Measurements from ENCODE around the gene GLCCI1. TPM values are rescaled to one million over a fixed set of nuclear protein-coding genes. Genes with fewer than 3 reads are reported as not detected.

The GLCCI1 gene
- total RNA-seq, 1 donor from 2014 or later: 4.4 TPM

DNA sequence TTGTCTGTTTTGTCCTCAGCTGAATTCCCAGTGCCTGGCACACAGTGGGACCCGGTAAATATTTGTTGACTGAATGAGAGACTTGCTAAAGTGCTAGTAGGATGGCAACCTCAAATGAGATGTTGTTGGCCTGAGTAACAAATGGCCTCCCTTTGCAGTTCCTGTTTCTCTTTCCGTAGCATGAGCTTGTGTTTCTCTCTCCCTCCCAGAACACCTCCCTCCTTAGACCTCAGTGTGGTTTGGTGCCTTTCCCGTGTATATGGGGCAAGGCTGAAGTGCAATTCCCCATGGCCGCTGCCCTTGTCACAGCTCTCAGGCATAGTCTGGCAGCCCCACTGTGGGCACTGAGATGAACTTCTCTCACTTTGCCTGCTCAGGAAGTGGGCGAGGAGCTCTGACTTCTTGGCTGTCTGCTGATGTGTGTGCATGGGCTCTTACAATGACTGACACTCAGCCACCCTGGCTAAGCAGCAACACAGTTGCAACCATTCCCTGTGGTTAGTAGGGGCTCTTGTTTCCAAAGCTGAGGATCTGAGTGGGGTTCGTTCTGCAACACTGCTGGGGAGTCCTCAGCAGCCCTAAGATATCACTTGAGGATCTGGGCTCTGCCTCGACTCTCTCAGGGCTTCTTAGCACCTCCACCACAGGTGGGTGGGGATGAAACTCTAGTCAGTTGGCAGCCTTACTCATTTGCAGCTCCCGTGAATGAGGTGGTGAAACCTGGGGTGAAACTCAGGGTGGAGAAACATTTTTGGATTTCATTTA lies 157.3 kb downstream of the GLCCI1 start:
- DNase-seq (ENCODE audit: low spot score) (no peak), ATAC-seq (peak; percentile 44)

DNA sequence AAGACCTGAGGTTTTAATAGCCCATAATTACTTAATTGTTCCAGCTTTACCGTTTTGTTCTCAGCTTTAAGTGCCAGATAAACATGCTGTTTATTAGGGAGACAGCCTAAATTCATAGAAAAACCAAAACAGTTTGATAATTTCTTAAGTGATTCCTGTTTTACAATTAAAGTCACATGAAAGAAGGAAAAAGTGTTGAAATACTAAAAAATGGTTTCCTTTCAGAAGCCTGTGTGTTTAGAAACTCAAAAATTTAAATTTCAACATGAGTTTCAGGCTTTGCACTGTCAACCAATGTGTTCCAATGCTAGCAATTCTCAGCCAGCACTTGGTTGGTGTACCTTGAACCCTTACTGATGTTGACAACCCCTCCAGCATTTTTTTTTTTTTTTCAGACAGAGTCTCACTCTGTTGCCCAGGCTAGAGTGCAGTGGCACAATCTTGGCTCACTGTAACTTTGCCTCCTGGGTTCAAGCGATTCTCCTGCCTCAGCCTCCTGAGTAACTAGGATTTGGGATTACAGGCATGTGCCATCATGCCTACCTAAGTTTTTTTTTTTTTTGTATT lies 158.1 kb downstream of the GLCCI1 start:
- ATAC-seq: peak; percentile 94

DNA sequence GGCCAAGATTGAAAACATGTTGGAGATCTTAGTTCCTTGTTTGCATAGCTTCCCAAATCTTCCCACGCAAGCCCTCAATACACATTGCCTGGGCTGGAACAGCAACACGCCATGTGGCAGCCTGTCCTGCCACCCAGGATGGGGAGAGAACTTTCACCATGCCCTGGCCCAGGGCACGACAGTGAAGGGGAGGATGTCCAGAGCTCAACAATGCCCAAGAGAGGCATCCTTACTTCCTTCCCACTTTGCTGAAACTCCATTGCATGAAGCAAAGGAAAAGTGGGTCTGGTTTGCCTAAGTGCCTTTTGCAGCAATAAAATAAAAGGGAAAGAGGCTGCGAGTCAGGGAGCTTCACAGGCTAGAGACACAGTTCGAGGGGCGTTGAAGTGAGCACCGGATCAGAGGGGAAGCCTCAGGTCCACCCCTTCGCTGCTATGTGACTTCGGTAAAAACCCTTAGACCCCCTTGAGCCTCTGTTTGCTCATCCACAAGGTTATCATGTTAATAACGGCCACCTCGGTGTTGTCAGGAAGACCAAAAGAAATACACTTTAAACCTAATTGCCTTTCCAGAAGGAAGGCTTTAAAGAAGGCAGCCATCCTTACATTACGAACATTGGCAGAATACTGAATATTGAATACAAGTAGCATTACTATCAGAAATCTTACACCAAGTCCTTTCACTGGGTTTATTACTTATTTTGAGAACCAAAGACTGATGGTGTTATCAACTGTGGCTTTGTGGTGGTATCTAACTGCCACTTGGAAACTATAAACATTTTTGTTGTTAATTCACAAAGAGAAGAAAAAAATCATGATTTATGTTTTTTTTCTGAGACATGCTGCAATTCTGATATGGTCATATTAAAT lies 160.1 kb downstream of the GLCCI1 start:
- ATAC-seq (no peak), DNase-seq (ENCODE audit: low spot score) (no peak)

More for the DNA sequence above, 158.1 kb downstream of the GLCCI1 start:
- DNase-seq (ENCODE audit: low spot score): peak; percentile 51

DNA sequence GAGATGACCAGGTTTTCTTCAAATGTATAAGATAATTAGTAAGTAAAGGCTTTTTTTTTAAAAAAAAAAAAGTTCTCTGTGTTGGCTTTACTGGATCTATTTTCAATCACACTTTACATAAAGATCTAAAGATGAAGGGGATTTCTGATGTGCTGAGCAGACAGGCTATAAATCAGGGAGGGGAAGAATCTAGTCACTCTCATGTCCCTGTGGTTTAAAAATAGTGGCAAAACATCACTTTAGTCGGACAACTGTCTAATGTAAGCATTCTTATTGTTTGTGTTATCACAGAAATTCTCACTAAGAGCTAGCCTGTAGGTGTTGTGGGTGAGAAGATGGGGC lies 160.7 kb downstream of the GLCCI1 start:
- DNase-seq (ENCODE audit: low spot score) (no peak), ATAC-seq (no peak)

DNA sequence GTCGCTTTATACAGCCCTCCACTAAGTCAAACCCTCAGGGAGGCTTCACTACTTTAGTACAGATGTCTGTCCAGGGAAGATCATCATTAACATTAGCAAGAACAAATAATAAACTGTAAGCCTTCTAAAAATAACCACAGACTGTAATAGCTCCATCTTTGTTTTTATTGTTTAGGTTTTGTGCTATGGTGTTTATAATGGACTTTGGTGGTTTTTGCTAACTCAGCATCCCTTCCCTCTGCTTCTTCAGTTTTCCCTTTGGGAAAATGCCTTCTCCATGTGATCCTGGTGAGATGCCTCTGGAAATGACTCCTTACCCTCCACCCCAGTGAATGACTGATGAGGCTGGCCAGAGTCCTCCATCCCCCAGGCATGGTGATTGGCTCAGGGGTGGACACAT lies 162.1 kb downstream of the GLCCI1 start:
- DNase-seq (ENCODE audit: low spot score) (no peak), ATAC-seq (no peak)

DNA sequence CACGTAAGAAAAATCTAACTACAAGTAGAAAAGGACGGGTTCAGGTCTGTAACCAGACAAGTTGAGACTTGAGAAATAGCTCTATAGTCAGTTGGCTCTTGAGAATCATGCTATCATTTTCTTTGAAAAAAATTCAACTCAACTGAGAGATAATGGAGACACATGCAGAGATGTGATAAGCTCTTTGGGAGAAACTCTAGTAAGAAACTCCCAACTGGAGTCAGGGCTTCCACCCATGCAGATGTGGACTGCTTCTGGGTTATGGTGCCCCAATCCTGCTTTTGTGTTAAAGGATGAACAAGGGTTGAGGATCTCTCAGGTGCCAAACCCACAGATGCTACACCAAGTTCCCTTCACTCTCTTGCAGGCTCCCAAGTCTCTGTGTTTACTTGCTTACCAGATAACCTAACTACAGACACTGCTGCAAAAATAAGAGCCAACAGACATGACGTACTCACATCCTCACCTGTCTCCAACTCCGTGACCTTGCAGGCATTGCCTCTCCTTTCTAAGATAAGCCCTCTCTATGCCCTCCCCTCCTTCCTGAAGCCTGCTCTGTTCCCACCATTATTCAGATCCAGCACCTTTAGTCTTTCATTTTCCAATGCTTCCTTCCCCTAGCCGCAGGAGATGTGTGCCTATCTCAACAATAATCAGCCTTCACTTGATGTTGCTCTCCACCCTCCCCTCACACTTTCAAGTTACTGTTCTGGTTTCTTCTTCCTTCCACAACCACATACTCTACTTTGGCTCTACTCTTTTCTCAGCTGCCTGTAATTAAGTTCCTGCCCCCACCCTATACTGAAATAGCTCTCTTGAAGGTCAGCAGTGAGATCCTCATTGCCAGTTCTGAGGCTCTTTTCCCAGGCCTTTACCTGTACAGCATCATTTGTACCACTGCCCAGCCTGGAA lies 163.4 kb downstream of the GLCCI1 start:
- no peak for ATAC-seq
- DNase-seq (ENCODE audit: low spot score): no peak

DNA sequence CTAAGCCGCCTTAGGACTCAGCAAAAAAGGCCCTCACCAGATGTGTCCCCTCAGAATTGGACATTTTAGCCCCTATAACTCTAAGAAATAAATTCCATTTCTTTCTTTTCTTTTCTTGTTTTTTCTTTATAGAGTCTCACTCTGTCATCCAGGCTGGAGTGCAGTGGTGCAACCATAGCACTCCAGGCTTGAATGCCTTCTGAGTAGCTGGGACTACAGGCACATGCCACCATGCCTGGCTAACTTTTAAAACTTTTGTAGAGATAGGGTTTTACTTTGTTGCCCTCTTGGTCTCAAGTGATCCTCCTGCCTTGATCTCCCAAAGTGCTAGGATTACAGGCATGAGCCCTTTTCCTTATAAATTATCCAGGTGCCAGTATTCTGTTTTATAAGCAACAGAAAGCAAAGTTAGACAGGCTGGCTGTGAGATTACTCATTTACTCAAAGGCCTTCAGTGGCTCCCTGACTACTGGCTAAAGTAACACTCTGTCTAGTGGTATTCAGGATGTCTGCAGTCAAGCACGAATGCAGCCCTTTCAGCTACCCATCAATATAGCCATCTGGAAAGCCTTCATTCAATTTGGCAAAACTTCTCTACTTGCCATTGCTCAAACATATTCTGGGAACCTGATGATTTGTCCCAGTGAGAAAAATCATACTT lies 164.7 kb downstream of the GLCCI1 start:
- DNase-seq (ENCODE audit: low spot score): no peak
- no peak for ATAC-seq

DNA sequence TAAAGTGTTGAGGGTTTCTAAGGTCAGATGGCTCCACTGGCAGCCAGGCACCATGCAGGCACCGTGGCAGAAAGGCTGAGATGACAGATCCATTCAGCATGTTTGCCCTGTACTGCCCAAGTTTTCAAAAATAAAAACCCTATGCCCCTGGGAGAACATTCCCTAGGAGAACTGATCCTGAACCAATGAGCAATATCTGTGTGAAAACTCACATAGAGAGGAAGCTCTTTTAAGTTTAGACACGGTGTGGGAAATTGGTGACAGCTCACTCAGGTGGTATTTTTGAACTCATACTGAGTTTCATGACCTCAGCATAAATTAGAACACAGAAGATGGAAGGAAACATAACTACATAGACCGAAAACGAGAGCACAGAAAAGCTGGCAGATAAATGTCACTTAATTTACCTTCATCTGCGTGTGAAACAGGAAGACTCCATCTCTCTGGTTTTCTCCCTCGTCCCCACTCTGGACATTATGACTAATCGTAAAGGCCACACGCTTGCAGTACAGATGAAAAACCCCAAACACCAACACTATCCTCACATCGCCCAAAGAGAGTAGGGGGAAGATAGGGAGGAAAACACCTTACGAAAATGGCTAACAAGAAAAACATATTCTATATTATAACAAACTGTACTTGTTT lies 165.6 kb downstream of the GLCCI1 start:
- DNase-seq (ENCODE audit: low spot score): no peak
- ATAC-seq: no peak

DNA sequence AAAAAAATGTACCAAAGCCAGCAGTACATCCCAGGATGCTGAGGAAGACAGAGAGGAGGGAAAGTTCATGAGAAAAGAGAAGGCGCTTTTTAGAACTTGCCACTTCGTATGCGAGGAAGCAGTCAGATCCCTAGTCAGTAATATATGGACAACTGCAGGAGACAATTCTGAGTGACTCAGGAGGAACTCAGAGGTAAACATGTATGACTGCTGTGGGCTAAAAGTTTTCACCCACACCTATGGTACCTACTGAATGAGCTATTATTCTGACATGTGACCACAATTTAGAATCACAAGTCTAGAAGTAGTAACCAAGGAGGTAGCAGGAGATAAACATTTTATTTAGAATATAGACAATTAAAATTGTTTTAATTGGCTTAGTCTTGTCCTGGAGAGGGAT lies 166.8 kb downstream of the GLCCI1 start:
- DNase-seq (ENCODE audit: low spot score): no peak

DNA sequence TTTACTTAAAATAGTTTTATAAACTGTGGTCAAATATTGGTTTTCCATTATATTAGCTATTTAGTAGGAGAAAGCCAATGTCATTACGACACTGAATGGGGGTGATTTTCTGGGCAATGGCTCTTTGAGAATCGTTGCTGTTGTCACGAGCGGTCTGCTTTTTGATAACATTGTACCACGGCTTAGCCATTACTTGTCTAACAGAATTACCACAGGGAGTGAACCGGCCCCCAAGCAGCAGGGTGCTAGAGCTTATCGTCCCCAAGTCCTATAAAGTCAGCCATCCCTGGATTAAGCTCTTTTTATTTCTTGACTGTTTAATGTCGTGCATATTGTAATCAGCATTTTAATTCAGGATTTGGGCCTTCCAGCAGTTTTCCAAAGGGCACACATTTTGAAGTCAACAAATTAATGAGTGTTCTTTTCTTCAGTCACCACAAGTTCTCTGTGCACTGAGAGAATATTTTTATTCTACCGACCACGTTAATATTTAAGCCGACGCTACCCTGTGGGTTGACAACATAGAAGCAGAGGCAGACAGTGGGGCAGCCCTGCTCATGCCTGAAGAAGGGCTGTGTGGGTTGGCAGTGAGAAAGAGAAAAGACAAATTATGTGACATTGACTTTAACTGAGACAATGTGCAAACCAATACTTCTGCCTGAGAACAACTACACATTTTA lies 167.6 kb downstream of the GLCCI1 start:
- ATAC-seq (no peak), DNase-seq (ENCODE audit: low spot score) (no peak)

More for the DNA sequence above, 166.8 kb downstream of the GLCCI1 start:
- no peak for ATAC-seq

Data from left lobe of liver (tissue), 2 donors.